ENCODE measurements around the gene TOR1AIP2.

Gene TOR1AIP2

DNA sequence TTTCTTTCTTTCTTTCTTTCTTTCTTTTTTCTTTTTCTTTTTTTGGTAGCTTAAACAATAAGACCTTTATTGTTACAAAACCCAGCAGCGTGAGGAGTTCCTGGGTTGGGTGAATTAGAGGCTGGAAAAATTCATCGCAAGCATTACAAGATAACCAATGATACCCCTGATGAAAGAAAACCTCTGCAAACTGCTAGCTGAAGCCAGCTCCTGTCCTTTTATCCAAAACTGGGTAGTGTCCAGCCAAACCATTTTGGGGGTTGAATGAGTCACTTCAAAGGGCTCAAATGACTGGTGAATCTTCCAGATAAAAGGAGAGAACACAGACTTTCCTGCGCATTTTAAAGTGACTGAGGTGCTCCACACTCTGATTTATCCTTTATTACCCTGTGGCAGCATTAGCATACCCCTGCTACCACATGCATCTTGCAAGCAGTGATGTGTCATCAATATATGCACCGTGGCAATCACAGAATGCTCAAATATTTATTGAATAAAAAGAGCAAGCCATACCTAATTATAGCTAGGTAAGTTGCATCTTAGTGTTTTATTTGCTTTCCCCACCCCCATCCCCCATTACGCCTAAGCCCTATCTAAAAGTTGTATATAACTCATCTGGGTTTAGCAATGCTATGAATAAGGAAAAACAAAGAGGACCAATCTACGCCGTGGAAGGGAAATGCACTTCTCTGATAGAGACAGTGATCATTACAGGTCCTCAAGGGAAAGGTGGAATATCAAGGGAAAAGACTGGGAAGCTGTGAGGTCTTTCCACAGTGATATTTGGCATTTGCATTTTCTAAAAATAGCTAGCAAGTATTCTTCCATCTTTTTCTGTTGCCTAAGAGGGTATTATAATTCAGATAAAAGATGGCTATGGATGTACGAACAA is 44.6 kb upstream of the TOR1AIP2 start:
- H3K4me2 ChIP-seq (ENCODE audit: low read length) = no peak overlapping the region
- H3K9me2 ChIP-seq (ENCODE audit: low read depth, low read length) = no peaks in the 10 kb centered on the region
- H2AFZ ChIP-seq (ENCODE audit: low read length) = no peak overlapping the region
- H3K79me2 ChIP-seq (ENCODE audit: insufficient read depth, low read length) = no peaks in the 10 kb centered on the region
- peaks cover 13% of the 10 kb centered on the region; the same call in 1 of the 2 replicates for H3K36me3 ChIP-seq (ENCODE audit: insufficient read depth, low read length)
- H3K27ac ChIP-seq (ENCODE audit: low read depth, low read length, poor library complexity, severe bottlenecking) = no peak overlapping the region
- no peaks in the 10 kb centered on the region for H3F3A ChIP-seq (ENCODE audit: insufficient read depth, low read length)
- no peaks in the 10 kb centered on the region for H4K20me1 ChIP-seq (ENCODE audit: insufficient read depth, low read length)
- no peaks in the 10 kb centered on the region for H3K9me3 ChIP-seq (ENCODE audit: low read length)
- H3K9ac ChIP-seq (ENCODE audit: low read length) = no peak overlapping the region
- H3K4me1 ChIP-seq (ENCODE audit: insufficient read depth, low read length, severe bottlenecking) = no peaks in the 10 kb centered on the region
- TF ChIP-seq, protein P1, sequence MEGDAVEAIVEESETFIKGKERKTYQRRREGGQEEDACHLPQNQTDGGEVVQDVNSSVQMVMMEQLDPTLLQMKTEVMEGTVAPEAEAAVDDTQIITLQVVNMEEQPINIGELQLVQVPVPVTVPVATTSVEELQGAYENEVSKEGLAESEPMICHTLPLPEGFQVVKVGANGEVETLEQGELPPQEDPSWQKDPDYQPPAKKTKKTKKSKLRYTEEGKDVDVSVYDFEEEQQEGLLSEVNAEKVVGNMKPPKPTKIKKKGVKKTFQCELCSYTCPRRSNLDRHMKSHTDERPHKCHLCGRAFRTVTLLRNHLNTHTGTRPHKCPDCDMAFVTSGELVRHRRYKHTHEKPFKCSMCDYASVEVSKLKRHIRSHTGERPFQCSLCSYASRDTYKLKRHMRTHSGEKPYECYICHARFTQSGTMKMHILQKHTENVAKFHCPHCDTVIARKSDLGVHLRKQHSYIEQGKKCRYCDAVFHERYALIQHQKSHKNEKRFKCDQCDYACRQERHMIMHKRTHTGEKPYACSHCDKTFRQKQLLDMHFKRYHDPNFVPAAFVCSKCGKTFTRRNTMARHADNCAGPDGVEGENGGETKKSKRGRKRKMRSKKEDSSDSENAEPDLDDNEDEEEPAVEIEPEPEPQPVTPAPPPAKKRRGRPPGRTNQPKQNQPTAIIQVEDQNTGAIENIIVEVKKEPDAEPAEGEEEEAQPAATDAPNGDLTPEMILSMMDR (IDR thresholded peaks at IDR 0.05; ENCODE audit: low read length) = no peak
- no peak for TF ChIP-seq EZH2 (IDR thresholded peaks at IDR 0.05; ENCODE audit: borderline replicate concordance, low read length)
- no peaks in the 10 kb centered on the region for H3K27me3 ChIP-seq (ENCODE audit: insufficient read depth, low read length)
- H3K4me3 ChIP-seq (ENCODE audit: low read depth, low read length, poor library complexity, severe bottlenecking) = no peak overlapping the region

DNA sequence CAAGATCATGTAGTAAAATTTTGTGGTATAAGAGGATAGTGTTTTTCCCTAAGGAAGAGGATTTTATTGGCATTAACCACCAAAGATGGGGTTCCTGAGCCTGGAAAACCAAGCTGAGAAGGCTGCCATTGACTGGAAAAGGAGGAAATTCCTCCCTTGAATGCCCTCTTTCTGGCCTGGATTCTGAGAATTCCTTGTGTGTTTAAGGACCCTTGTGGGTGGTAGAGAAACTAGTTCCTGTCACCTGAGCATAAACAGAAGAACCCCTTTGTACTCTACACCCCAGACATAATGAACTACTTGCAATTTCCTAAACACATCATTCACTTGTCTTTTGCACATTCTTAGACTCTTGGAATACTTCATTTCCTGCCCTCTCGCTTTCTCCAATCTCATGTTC is 43.9 kb upstream of the TOR1AIP2 start:
- Histone ChIP-seq H3K36me3 (ENCODE audit: insufficient read depth, low read length) (peaks cover 13% of the 10 kb centered on the region; the same call in 1 of the 2 replicates), H3K27ac (ENCODE audit: low read depth, low read length, poor library complexity, severe bottlenecking) (no peak overlapping the region), H3K4me2 (ENCODE audit: low read length) (no peak overlapping the region), H3K9me3 (ENCODE audit: low read length) (no peaks in the 10 kb centered on the region), H3K9me2 (ENCODE audit: low read depth, low read length) (no peaks in the 10 kb centered on the region), H4K20me1 (ENCODE audit: insufficient read depth, low read length) (no peaks in the 10 kb centered on the region), H3K9ac (ENCODE audit: low read length) (no peak overlapping the region), H2AFZ (ENCODE audit: low read length) (no peak overlapping the region), H3K79me2 (ENCODE audit: insufficient read depth, low read length) (no peaks in the 10 kb centered on the region), H3K4me1 (ENCODE audit: insufficient read depth, low read length, severe bottlenecking) (no peaks in the 10 kb centered on the region), H3K27me3 (ENCODE audit: insufficient read depth, low read length) (no peaks in the 10 kb centered on the region), H3F3A (ENCODE audit: insufficient read depth, low read length) (no peaks in the 10 kb centered on the region), H3K4me3 (ENCODE audit: low read depth, low read length, poor library complexity, severe bottlenecking) (no peak overlapping the region)
- no peak for TF ChIP-seq EZH2 (IDR thresholded peaks at IDR 0.05; ENCODE audit: borderline replicate concordance, low read length)
- TF ChIP-seq, protein P1 (IDR thresholded peaks at IDR 0.05; ENCODE audit: low read length) = no peak

DNA sequence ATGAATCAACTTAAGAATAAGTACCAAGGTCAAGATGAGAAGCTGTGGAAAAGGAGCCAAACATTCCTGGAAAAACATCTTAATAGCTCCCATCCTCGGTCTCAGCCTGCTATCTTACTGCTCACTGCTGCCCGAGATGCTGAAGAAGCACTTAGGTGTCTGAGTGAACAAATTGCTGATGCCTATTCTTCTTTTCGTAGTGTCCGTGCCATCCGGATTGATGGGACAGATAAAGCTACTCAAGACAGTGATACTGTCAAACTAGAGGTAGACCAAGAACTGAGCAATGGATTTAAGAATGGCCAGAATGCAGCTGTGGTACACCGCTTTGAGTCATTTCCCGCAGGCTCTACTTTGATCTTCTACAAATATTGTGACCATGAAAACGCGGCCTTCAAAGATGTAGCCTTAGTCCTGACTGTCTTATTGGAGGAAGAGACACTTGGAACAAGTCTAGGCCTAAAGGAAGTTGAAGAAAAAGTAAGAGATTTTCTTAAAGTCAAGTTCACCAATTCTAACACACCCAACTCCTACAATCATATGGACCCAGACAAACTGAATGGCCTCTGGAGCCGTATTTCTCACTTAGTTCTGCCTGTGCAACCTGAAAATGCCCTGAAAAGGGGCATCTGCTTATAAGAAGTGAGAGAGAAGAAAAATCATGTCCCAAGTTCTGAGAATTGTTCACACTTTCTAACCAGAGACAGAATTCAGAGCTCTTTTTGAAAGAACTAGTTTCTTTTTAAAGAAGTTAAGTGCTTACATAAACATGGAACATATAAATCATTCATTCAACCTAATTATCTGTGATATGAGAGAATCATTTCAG is 40.2 kb upstream of the TOR1AIP2 start:
- no peaks in the 10 kb centered on the region for H3F3A ChIP-seq (ENCODE audit: insufficient read depth, low read length)
- no peak overlapping the region for H2AFZ ChIP-seq (ENCODE audit: low read length)
- no peak overlapping the region for H3K9ac ChIP-seq (ENCODE audit: low read length)
- no peaks in the 10 kb centered on the region for H3K27me3 ChIP-seq (ENCODE audit: insufficient read depth, low read length)
- H3K4me3 ChIP-seq (ENCODE audit: low read depth, low read length, poor library complexity, severe bottlenecking) = no peak overlapping the region
- no peaks in the 10 kb centered on the region for H3K79me2 ChIP-seq (ENCODE audit: insufficient read depth, low read length)
- H3K27ac ChIP-seq (ENCODE audit: low read depth, low read length, poor library complexity, severe bottlenecking) = no peak overlapping the region
- H3K9me2 ChIP-seq (ENCODE audit: low read depth, low read length) = no peaks in the 10 kb centered on the region
- H3K36me3 ChIP-seq (ENCODE audit: insufficient read depth, low read length) = peaks cover 23% of the 10 kb centered on the region; the same call in 1 of the 2 replicates
- TF ChIP-seq EZH2 (IDR thresholded peaks at IDR 0.05; ENCODE audit: borderline replicate concordance, low read length) = no peak
- TF ChIP-seq, protein P1 (IDR thresholded peaks at IDR 0.05; ENCODE audit: low read length) = no peak
- no peaks in the 10 kb centered on the region for H4K20me1 ChIP-seq (ENCODE audit: insufficient read depth, low read length)
- no peaks in the 10 kb centered on the region for H3K9me3 ChIP-seq (ENCODE audit: low read length)
- no peak overlapping the region for H3K4me2 ChIP-seq (ENCODE audit: low read length)
- H3K4me1 ChIP-seq (ENCODE audit: insufficient read depth, low read length, severe bottlenecking) = no peaks in the 10 kb centered on the region

All from OCI-LY1 (cell line).